ENCODE data around the gene LSM2. TPM values are rescaled to one million over a fixed set of nuclear protein-coding genes. Genes with fewer than 3 reads are reported as not detected.

LSM2 gene
- total RNA-seq, 1 donor from 2014 or later = 55.8 TPM

DNA sequence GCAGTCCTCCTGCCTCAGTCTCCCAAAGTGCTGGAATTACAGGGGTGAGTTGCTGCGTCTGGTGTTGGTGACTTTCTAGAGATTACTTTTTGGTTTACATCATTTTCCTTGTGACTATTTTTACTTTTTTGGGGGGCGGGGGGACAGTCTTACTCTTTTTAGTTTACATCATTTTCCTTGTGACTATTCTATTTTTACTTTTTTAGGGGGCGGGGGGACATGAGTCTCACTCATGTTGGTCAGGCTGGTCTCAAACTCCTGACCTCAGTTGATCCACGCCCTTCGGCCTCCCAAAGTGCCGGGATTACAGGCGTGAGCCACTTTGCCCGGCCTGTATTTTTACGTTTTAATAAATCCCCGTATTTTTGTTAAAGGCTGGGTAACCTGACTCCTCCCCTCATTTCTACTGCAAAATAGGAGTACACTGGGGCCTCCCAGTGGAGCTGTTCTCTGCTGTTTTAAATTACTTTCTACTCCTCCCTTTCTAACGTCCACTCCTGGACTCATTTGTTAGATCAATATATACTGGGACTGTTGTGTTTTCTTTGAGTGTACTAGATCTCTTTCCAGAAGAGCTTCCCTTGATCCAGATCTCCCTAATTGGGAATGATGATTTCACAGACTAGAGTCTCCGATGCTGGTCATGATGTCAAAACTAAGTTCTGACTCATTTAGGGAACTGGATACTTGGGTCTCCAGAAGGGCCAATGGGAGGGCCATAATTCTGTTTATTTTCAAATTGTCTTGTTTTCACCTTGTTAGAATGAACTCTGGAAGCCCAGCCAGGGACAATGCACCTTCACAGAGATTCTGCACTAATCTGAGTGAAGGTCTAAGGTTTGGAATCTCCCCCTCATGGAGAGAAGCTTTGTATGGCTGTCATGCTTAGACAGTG lies 30.0 kb upstream of the LSM2 start:
- Mint-ChIP-seq H3K9me3 (no peaks in the 10 kb centered on the region), H3K27ac (peak overlapping the region; percentile 99), H3K4me1 (peaks cover 27% of the 10 kb centered on the region), H3K27me3 (ENCODE audit: low read depth) (no peaks in the 10 kb centered on the region), H3K36me3 (peaks cover 31% of the 10 kb centered on the region), H3K4me3 (peak overlapping the region; percentile 98)
- TF ChIP-seq, protein P1, sequence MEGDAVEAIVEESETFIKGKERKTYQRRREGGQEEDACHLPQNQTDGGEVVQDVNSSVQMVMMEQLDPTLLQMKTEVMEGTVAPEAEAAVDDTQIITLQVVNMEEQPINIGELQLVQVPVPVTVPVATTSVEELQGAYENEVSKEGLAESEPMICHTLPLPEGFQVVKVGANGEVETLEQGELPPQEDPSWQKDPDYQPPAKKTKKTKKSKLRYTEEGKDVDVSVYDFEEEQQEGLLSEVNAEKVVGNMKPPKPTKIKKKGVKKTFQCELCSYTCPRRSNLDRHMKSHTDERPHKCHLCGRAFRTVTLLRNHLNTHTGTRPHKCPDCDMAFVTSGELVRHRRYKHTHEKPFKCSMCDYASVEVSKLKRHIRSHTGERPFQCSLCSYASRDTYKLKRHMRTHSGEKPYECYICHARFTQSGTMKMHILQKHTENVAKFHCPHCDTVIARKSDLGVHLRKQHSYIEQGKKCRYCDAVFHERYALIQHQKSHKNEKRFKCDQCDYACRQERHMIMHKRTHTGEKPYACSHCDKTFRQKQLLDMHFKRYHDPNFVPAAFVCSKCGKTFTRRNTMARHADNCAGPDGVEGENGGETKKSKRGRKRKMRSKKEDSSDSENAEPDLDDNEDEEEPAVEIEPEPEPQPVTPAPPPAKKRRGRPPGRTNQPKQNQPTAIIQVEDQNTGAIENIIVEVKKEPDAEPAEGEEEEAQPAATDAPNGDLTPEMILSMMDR (IDR thresholded peaks at IDR 0.05; ENCODE audit: unreplicated experiment) = no peak
- DNase-seq (ENCODE audit: low spot score in 2 of 2, unreplicated experiment in 2 of 2) = no peak

DNA sequence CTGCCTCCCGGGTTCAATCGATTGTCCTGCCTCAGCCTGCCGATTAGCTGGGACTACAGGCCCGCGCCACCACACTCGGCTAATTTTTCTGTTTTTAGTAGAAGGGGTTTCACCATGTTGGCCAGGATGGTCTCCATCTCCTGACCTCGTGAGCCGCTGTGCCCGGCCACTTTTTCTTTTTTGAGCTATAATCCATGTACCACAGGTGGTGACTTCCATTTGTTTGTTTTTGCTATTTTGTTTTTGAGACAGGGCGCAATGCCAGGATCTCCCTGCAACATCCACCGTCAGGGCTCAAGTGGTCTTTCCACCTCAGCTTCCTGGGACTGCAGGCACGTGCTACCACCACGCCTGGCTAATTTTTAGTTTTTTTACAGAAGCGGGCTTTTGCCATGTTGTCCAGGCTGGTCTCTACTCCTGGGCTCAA lies 29.3 kb upstream of the LSM2 start:
- Mint-ChIP-seq H3K27me3 (ENCODE audit: low read depth) (no peaks in the 10 kb centered on the region), H3K9me3 (no peaks in the 10 kb centered on the region), H3K4me3 (peak overlapping the region; percentile 98), H3K27ac (peak overlapping the region; percentile 99), H3K36me3 (peaks cover 28% of the 10 kb centered on the region), H3K4me1 (peaks cover 29% of the 10 kb centered on the region)
- TF ChIP-seq, protein P1 (IDR thresholded peaks at IDR 0.05; ENCODE audit: unreplicated experiment) = no peak
- no peak for DNase-seq (ENCODE audit: low spot score in 2 of 2, unreplicated experiment in 2 of 2)

DNA sequence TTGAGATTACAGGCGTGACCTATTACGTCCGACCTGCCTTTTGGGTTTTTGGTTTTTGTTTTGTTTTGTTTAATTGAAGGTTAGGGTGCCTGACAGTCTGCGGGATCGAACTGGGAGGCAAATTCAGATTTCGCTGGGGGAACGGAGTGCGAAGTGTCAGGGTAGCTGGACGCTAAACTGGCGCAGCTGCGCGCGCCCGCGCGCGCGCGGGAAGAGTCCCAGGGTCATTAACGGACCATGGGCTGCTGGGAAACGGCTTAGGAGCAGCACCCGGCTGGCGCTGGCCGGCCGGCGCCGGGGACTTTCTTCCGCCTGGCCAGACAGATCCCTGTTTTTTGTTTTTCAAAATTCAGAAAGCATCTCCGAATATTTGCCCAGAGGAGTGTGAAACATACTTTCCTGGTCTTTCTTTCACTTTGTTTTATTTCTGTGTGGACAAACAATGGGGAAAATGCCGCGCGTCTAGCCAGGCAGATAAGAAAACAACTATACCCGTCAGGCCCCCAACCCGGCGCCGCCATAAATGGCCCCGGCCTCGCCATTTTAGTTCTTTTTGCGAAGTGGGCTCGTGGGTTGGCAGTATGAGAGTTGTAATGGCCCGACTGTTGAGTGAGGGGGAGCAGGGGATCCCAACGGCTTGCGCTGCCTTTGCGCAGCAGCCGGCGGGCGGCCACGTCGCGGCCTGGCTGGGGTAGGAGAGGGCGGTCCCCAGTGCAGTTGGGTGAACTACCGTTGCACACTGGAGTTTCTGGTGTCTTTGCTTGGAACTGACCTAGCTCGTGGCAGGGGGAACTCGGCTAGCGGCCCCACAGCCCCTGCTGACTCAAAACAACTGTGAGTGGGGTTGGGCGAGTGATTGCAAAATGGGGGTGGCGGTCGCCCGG lies 27.8 kb upstream of the LSM2 start:
- Mint-ChIP-seq H3K27me3 (ENCODE audit: low read depth) (no peaks in the 10 kb centered on the region), H3K27ac (peak overlapping the region; percentile 99), H3K36me3 (peaks cover 17% of the 10 kb centered on the region), H3K9me3 (no peaks in the 10 kb centered on the region), H3K4me3 (peak overlapping the region; percentile 98), H3K4me1 (peaks cover 40% of the 10 kb centered on the region)
- peak; percentile 49 to 78 for DNase-seq (ENCODE audit: low spot score in 2 of 2, unreplicated experiment in 2 of 2)
- TF ChIP-seq, protein P1 (IDR thresholded peaks at IDR 0.05; ENCODE audit: unreplicated experiment) = no peak

DNA sequence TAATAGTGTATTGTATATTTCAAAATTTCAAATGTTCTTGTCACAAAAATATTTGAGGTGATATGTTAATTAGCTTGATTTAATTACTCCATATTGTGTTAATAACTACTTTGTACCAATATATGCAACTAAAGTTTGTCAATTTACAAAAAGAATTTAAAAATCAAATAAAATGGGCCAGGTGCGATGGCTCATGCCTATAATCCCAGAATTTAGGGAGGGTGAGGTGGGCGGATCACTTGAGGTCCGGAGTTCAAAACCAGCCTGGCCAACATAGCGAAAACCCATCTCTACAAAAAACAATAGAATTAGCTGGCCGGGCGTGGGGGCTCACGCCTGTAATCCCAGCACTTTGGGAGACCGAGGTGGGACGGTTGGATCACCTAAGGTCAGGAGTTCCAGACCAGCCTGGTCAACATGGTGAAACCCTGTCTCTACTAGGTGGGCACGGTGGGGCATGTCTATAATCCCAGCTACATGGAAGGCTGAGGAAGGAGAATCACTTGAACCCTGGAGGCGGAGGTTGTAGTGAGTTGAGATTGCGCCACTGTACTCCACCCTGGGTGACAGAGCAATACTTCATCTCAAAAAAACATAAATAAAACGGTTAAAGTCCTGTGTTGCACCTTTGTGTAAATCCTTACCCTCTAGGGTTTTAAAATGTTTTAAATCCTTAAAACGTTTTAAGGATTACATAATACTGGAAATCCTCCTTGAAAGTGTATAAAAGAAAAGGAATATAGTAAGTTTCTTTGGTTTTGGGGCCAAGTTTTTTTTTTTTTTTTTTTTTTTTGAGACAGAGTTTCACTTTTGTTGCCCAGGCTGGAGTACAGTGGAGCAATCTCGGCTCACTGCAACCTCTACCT lies 24.8 kb upstream of the LSM2 start:
- TF ChIP-seq, protein P1 (IDR thresholded peaks at IDR 0.05; ENCODE audit: unreplicated experiment) = no peak
- no peaks in the 10 kb centered on the region for H3K9me3 Mint-ChIP-seq
- no peak for DNase-seq (ENCODE audit: low spot score in 2 of 2, unreplicated experiment in 2 of 2)
- peaks cover 32% of the 10 kb centered on the region for H3K4me1 Mint-ChIP-seq
- H3K36me3 Mint-ChIP-seq = no peaks in the 10 kb centered on the region
- H3K4me3 Mint-ChIP-seq = peak overlapping the region; percentile 83
- H3K27ac Mint-ChIP-seq = peak overlapping the region; percentile 96
- no peaks in the 10 kb centered on the region for H3K27me3 Mint-ChIP-seq (ENCODE audit: low read depth)

DNA sequence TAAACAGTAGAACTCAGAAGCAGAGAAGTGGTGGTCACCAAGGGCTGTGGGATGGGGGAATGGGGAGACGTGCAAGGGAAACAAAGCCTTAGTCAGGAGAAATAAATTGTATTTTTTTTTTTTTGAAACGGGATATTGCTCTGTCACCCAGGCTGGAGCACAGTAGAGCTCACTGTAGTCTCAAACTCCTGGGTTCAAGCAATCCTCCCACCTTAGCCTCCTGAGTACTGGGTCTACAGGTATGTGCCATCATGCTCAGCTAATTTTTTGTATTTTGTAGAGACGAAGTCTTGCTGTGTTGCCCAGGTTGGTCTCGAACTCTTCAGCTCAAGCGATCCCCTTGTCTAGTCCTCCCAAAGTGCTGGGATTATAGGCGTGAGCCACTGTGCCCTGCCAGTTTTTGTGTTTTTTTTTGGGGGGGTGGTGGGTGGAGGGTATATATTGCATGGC lies 24.1 kb upstream of the LSM2 start:
- H3K36me3 Mint-ChIP-seq = no peaks in the 10 kb centered on the region
- DNase-seq (ENCODE audit: low spot score in 2 of 2, unreplicated experiment in 2 of 2) = no peak
- TF ChIP-seq, protein P1 (IDR thresholded peaks at IDR 0.05; ENCODE audit: unreplicated experiment) = no peak
- no peaks in the 10 kb centered on the region for H3K9me3 Mint-ChIP-seq
- H3K27me3 Mint-ChIP-seq (ENCODE audit: low read depth) = no peaks in the 10 kb centered on the region
- H3K4me1 Mint-ChIP-seq = peaks cover 31% of the 10 kb centered on the region
- peak overlapping the region; percentile 83 for H3K4me3 Mint-ChIP-seq
- H3K27ac Mint-ChIP-seq = peak overlapping the region; percentile 96
